ENCODE results near the gene NOTCH2.

NOTCH2 gene

DNA sequence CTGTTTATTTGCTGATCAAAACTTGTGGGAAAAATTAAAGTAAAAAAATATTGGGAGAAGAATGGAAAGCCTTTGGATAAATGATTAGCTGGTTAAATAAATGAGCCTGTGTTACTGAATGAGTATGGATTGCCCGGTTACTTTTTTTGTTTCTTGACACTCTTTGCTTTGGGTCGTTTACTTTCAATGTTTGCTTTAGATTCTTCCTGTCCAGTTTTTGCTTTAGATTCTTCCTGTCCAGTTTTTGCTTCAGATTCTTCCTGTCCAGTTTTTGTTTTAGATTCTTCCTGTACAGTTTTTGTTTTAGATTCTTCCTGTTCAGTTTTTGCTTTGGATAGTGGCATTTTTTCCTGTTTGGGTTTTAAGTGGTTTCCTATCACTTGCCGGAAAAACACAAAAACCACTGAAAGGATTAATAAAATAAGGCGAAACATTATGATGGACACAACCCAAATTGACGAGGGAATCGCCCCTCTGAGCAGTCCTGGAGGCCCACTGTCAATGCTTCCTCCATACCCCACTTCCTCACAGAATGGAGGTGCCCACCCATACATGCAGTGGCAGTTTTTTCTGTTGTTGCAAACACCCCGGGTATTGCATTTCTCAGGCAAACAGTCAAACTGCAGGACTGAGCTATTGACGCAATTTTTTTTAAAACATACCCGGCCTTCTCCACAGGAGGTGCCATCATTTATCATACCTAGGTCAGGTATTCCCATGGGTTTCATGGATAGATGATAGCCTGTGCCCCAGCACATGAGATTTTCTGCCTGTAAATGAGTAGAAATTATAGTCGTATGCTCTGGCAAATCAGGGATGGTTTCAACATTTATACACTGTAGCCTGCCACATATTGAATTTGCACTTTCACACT is 175.4 kb downstream of the NOTCH2 start:
- DNase-seq, result no peak
- intact Hi-C loops (cut with DNase I), result no loop called here

DNA sequence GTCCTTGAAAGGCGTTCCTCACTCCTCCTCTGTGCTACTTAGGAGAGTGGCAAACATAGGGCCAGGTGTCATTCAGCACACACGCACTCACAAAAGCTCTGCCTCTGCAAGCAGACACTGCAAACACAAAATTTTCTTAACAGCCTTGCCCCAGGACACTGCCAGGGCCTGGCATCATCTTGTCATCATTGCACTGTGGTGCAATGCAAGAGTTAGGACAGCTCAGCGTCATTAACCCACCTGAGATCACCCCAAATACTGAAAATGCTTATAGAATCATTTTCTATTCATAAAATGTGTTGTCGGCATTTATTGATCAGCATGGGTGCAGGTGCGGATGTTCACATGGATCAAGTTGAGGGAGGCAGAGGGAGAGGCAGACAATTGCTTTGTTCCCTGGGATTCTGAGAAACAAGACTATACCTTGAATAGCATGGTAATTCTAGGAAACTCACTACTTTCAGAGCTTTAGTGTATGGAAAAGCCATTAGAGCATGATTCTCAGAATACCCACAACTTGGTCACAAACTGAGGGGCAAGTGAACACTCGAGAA is 176.1 kb downstream of the NOTCH2 start:
- intact Hi-C loops (cut with DNase I), result no loop called here

GRCh38 chr1:119891386-119891785 is 178.1 kb downstream of the NOTCH2 start:
- no peak for DNase-seq

More for the DNA sequence above, 176.1 kb downstream of the NOTCH2 start:
- DNase-seq, result no peak

GRCh38 chr1:119888476-119888875 is 181.0 kb downstream of the NOTCH2 start:
- intact Hi-C loops (cut with DNase I), result no loop called here

More at GRCh38 chr1:119891386-119891785, 178.1 kb downstream of the NOTCH2 start:
- intact Hi-C loops (cut with DNase I), result no loop called here

GRCh38 chr1:119887427-119887826 is 182.0 kb downstream of the NOTCH2 start:
- intact Hi-C loops (cut with DNase I), result no loop called here

More at GRCh38 chr1:119888476-119888875, 181.0 kb downstream of the NOTCH2 start:
- no peak for DNase-seq

GRCh38 chr1:119885903-119886783 is 183.3 kb downstream of the NOTCH2 start:
- DNase-seq, result peak in 27 of 42 donors; percentile 15 to 65 (median 30)
- intact Hi-C loops (cut with DNase I), result no loop called here

More at GRCh38 chr1:119887427-119887826, 182.0 kb downstream of the NOTCH2 start:
- no peak for DNase-seq

DNA sequence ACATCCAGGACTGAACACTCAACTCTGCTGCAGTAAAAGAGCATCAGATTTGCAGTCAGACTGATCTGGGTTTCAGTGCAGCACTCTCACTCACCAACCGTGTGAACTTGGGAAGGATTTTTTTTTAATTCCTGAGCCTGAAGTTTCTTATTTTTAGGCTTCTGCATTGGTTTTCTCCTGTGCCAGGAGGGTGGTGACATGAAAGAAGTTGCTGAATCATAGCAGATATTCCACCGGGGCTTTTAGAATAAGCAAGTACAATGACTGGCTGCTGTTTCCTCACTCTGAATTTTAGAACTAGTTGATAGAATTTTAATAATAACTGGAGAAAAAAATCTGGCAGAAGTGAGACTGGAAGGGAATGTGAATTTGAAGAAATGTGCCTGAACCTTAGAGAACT is 184.8 kb downstream of the NOTCH2 start:
- peak in 1 of 42 donors; percentile 5 for DNase-seq
- intact Hi-C loops (cut with DNase I), result no loop called here

DNA sequence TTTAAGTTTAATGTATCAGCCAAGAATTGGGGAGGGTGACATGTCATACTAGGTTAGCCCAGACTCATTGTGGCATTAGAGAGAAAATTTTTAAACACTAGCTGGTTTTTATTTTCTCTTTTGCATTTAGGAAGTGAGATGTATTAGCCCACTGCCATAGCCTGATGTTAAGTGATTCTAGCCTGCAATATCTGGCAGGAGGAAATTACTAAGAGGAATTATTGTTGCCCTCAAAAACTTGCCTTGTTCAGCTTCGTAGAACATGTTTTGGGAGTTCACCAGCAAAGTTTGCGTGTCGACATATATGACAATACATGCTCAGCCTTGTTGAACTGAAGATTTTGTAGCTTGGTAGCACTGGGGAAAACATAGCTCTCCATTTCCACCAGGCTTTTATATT is 185.6 kb downstream of the NOTCH2 start:
- DNase-seq, result no peak

DNA sequence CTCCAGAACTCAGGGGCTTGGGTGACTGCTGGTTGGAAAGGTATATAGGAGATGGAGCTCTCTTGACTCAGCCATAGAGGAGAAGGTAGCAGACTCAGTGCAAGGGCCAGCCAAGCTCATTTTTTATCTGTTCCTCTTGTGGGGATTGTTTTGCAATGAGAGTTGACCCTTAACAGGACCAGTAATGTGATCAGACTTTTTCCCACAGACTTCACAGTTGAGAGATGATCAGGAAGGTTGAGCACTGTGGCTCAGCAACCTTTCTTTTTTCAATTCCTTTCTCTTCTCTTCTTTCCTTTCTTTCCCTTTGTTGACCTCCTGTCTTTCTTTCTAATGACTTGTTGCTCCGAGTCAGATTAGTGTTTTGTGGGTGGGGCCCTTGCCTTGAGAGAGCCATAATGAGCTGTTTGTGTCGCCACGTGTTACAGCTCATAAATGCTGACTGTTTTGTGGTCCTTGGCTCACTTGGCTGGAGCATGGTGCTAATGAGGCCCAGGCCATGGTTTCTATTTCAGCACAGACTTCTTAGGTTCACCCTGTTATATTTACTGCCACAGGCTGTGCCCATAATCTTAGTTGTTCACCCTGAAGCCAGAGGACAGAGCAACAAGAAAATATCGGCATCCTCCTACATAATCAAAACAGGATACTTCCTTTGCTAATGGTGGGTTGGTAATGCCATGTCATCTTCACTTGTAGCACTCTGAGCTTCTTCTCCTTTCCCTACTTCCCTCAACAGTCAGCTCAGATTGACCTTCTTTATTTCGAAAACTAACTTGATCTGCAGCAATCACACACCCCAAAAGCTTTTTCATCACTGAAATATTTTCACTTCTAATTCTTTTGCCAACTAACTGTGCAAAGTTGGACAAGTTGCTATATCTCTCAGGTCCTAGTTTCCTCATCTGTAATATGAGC is 187.1 kb downstream of the NOTCH2 start:
- DNase-seq, result no peak

More for the DNA sequence above, 185.6 kb downstream of the NOTCH2 start:
- intact Hi-C loops (cut with DNase I), result no loop called here

DNA sequence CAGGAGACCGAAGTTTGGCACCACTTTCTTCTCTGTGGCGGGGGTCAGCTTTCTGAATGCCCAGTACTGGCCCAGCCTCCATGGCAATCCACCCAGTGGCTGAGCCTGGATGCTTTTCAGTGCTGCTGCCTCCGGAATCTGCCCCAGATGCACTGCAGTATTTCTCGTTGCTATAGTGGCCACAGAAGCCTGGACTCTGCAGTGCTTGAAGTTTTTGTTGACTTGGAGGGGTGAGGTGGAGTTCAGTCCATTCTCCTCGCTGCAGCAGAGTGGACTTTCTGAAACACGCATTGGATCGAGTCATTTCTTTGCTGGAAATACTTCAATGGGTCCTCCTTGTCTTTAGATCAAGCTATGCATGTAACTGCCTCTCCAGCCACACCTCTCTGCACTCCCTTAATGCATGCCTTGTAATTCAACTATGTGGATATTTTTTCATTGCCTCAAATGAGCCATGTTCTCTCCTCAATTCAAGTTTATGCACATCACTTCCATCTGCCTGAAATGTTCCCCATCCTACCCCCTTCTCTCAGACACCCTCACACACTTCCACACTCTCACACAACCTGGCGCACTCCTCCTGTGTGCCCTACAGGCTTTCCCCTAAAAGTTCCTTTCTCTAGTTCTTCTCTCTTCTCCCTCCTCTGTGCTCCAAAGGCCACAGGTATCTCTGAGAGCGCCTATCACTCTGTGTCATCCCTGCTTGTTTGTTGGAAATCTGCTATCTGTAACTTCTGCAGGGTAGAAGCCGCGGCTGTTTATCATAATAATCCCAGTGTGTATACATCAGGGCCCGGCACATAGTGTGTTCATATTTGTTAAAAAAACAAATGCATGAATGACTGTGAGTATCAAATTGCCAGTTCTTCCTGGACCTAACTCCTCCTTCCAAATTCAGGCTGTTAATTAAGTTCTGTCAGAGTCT is 189.7 kb downstream of the NOTCH2 start:
- intact Hi-C loops (cut with DNase I), result no loop called here
- peak in 4 of 42 donors; percentile 5 to 42 (median 24) for DNase-seq

More for the DNA sequence above, 187.1 kb downstream of the NOTCH2 start:
- intact Hi-C loops (cut with DNase I), result no loop called here

DNA sequence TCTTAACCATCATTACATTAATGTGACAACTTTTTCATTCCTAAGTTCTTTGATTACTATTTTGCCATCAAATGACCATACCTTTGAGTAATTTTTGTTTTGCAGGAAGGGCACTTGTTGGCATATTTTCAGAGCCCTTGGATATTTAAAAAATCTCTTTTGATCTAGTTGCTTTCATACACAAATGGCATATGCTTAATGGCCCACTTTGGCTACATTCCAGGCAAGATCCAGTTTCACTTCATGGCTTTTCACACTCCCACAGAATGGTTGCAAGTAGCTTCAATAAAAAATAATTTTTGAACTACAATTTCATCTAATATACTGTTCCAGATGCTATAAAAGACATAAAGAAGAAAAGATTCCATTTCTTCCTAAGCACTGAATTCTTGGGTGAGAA is 191.3 kb downstream of the NOTCH2 start:
- intact Hi-C loops (cut with DNase I), result no loop called here
- no peak for DNase-seq

- intact Hi-C loops (cut with DNase I), result no loop called here
- DNase-seq, result no peak
Observed at GRCh38 chr1:119874186-119874585, 195.3 kb downstream of the NOTCH2 start.

GRCh38 chr1:119873135-119874015 is 196.1 kb downstream of the NOTCH2 start:
- intact Hi-C loops (cut with DNase I), result no loop called here
- no peak for DNase-seq

- no peak for DNase-seq
- intact Hi-C loops (cut with DNase I), result no loop called here
Observed at GRCh38 chr1:119871881-119872280, 197.6 kb downstream of the NOTCH2 start.

- intact Hi-C loops (cut with DNase I), result no loop called here
Observed at GRCh38 chr1:119870917-119871596, 198.4 kb downstream of the NOTCH2 start.

GRCh38 chr1:119869995-119870394 is 199.5 kb downstream of the NOTCH2 start:
- DNase-seq, result no peak
- intact Hi-C loops (cut with DNase I), result no loop called here

More at GRCh38 chr1:119870917-119871596, 198.4 kb downstream of the NOTCH2 start:
- peak; percentile 41 to 91 (median 81) for DNase-seq
